ENCODE data around the gene FAM120B. TPM values are rescaled to one million over a fixed set of nuclear protein-coding genes. Genes with fewer than 3 reads are reported as not detected.
"Not testable (repeated sequence)": the region's sequence is repeated elsewhere in the genome, so short reads cannot be mapped to it uniquely, and the experiment has no call there.

Gene FAM120B
- total RNA-seq, 1 donor from 2014 or later, result 25.2 TPM

DNA sequence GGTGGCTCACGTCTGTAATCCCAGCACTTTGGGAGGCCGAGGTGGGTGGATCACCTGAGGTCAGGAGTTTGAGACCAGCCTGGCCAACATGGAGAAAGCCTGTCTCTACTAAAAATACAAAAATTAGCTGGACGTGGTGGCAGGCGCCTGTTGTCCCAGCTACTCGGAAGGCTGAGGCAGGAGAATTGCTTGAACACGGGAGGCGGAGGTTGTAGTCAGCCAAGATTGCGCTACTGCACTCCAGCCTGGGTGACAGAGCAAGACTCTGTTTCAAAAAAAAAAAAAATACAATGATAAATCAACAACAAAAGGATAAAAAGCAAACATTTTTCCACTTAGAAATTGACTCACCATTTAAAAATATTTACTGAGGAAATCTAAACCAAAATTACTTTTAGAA, 103.2 kb downstream of the FAM120B start:
- intact Hi-C loops (cut with micrococcal nuclease), result not testable (repeated sequence)

DNA sequence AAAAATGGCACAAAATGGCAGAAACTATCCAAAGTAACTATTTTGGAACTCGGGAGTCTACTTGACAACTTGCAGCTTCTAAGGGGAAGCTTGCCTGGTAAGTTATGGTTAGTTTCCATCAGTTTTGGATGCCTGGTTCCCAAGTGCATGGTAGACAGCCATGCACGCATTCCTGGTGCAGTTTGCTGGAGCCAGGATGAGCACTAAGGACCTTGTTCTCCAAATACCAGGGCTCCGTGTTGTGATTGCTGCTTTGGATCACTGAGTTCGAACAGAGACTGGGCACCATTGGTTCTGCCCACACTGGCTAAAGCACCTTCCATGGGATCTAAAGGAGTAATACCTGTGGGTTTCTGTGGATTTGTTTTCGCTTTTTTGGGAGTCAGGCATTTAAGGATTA, 103.7 kb downstream of the FAM120B start:
- intact Hi-C loops (cut with micrococcal nuclease), result no loop called here

DNA sequence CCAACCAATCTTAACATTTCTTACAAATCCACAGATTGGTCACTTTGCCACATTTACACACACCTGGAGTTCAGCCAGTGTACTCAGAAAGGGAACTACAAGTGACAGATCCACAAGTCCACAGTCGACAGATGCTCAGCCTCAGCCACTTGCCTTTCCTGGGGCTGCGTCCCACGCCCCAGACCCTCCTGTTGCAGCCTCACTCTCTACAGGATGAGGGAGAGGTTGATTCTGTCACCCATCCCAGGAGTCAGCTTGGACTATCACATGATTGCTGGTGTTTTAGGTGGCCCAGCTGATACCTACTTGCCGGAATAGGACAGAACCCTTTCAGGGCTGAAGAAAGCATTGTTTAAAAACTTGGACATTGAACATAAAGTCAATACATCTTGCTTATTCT, 108.8 kb downstream of the FAM120B start:
- intact Hi-C loops (cut with micrococcal nuclease), result no loop called here

DNA sequence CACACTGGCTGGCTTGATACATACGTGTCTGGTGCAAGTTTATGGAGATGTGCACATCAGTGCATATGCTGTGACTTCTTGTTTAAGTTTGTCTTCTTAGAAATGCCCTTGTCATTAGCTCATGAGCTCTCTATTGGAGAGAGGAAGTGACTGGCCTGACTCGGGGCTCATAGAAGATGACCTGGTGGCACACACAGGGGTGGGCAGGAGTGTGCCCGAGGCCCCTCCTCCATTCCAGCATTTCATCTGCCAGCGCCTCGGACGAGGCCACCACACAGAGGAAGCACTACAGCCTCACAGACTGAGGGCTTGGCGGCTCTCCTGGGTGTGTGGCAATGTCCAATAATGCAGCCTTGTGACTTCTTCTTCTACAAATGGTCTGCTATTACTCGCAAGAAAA, 109.7 kb downstream of the FAM120B start:
- intact Hi-C loops (cut with micrococcal nuclease), result no loop called here

- intact Hi-C loops (cut with micrococcal nuclease), result no loop called here
Measured at GRCh38 chr6:170416959-170417606, 110.5 kb downstream of the FAM120B start.

DNA sequence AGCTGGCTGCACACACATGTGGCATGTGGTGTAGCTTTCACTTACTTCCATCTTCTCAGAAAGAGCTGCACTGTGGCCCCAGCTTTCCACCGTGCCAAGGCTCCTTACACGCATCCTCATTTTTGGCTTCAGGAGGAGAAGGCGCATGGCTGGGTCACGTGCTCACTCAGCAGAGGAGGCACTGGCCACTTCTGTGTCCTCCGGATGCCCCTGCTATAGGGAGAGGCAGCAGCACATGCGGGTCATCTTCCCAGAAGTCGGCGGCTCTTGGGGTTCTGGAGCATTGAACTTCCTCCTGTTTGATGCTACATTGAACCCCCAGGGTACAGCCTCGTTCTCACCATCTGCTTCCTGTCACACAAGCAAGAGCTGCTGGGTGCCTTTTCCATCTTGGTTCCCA, 111.3 kb downstream of the FAM120B start:
- intact Hi-C loops (cut with micrococcal nuclease), result no loop called here

GRCh38 chr6:170420283-170420682, 113.7 kb downstream of the FAM120B start:
- intact Hi-C loops (cut with micrococcal nuclease), result no loop called here

DNA sequence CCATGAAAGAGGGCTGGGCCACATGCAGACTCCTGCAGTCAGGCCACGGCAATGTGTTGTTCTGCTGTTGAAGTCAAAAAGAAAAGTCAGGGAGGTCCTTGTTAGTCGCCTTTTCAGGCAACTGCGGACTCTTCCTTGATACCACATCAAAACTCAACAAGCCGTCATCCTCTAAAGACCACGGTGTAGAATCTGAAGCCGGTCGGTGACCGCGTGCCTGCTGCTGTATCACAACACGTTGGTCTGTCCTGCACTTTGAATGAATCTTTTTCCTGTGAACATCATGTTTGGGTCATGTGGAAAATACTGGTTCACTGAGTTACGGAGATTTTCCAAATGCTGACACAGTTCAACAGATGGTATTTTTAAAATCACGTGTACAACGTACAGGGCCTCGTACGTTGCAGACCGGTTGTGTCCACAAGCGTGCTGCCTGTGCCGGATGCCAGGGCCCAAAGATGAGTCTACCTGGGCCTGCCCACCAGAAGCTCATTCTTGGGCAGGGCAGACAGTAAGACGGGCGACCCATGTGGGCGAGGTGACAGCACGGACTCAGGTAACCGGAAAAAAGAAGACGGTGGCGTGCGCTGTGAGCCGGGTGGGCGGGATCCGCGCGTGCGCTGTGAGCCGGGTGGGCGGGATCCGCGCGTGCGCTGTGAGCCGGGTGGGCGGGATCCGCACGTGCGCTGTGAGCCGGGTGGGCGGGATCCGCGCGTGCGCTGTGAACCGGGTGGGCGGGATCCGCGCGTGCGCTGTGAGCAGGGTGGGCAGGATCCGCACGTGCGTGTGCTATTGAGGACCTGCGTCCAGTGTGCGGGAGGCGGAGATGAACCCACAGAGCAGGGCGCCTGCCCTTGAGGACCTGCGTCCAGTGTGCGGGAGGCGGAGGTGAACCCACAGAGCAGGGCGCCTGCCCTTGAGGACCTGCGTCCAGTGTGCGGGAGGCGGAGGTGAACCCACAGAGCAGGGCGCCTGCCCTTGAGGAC, 114.5 kb downstream of the FAM120B start:
- intact Hi-C loops (cut with micrococcal nuclease), result no loop called here

GRCh38 chr6:170421921-170422320, 115.4 kb downstream of the FAM120B start:
- intact Hi-C loops (cut with micrococcal nuclease), result no loop called here

DNA sequence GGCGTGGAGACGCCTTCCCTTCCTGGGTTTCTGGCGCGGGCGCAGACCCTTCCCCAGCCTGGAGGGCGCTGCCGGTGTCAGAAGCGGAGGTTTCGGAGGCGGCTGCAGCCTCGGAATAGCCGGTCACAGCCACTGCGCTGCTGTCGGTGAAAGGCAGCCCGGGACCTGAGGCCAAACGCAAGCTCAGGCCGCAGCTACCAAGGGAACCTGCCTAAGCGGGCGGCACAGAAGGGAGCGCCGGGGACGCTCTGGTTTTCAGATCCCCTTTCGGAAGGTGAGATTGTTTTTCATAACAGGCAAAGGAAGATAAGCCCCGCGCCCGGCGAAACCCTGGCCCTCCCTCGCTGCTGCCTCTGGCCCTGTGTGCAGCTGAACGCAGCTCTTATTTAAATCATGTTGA, 116.5 kb downstream of the FAM120B start:
- intact Hi-C loops (cut with micrococcal nuclease), result no loop called here

DNA sequence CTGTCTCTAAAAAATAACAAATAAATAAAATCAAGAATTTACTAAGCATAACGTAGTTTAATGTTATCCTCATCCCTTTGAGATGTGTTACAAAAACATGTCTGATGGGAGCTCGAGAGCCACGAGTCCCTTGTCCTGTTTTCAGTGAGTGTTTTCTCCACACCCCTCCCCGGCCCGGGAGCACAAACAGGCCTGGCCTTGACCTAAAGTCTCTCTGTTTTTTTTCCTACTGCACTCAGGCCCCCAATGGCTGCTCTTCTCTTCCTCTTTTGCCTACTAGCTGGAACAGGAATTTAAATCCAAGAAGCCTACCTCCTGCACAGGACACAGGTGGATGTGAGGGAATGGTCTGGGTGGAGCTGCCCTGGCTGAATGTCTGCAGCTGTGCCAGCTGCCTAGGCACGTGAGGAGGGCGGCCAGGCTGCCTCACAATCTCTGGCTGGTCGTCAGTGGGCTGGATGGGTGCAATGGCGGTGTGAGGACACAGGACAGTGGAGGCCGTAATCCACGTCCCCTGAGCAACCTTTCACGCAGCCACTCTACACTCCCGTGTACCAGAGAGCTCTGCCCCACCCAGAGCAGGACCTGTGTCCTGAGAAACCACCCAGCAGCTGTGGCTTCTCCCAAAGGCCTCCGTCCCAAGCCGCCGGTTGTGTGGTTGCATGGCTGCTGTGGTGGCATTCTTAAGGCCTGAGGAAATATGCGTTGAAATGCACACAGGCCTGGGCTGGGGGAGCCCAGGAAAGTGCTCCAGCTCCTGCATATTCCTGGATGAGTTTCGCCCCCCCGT, 117.5 kb downstream of the FAM120B start:
- intact Hi-C loops (cut with micrococcal nuclease), result no loop called here

DNA sequence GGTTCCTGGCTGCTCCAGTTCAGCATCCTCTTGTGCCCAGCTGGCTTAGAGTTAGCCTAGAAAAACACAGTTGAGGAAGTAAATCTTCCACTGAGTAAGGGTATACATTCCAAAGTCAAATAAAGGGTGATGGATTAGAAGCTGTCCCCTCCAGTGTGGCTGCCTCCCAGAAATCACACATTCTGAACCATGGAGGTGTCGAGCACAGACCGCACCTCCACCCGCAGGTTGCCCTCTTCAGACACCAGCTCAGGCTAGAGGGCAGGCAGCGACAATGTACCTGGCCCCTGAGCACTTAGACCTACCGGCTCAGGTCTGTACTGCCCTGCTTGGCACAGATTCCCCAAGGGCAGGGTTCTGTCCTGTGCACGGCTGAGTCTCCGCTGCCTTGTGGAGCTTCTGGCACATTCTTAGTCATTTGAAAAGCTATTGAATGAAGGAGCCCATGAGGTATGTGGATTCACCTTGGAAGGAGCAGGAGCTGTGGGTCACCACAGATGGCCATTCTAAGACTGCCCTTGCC, 118.1 kb downstream of the FAM120B start:
- intact Hi-C loops (cut with micrococcal nuclease), result loop anchor here (5.0 kb wide), 1 partner anchor 202 kb away; no protein-coding TSS in a partner anchor

- intact Hi-C loops (cut with micrococcal nuclease), result loop anchor here (5.0 kb wide), 1 partner anchor 207 kb away; no protein-coding TSS in a partner anchor
Measured at GRCh38 chr6:170429450-170429849, 122.9 kb downstream of the FAM120B start.

DNA sequence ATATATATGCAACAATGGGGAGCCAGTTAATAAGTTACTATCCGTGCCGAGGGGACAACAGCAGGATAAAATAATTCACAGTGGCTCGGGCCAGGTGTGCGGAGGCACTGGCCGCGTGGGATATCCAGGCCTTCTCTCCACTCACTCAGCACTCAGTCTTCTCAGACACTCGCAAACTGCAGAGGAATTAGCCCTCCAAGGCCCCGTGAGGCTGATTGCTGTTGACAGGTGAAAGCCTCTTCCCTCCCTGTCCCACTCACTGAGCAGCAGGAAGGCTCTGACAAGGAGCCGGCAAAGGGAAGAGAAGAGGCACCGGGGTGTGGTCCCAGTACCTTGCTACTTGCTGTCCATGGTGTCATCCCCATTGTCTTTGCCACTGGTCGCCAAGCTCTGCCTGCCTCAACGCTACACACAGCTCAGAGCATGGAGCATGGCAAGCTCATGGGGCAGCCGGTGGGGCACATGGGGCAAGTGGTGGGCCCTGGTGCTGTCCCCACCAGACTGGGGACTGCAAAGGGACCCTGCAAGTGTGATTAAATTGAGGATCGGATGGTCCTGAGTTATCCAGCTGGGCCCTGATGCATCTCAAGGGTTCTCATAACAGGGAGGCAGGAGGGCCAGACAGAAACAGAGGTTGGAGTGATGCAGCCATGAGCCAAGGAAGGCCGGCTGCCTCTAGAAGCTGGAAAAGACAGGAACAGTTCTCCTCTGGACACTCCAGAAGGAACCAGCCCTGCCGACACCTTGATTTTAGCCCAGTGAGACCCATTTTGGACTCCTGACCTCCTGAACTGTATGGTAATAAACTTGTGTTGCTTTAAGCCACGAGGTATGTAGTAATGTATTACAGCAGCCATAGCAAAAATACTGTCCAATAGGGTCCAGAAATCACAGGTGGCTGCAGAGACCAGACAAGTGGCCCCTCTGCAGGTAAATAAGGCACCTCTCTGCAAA, 126.9 kb downstream of the FAM120B start:
- intact Hi-C loops (cut with micrococcal nuclease), result no loop called here

DNA sequence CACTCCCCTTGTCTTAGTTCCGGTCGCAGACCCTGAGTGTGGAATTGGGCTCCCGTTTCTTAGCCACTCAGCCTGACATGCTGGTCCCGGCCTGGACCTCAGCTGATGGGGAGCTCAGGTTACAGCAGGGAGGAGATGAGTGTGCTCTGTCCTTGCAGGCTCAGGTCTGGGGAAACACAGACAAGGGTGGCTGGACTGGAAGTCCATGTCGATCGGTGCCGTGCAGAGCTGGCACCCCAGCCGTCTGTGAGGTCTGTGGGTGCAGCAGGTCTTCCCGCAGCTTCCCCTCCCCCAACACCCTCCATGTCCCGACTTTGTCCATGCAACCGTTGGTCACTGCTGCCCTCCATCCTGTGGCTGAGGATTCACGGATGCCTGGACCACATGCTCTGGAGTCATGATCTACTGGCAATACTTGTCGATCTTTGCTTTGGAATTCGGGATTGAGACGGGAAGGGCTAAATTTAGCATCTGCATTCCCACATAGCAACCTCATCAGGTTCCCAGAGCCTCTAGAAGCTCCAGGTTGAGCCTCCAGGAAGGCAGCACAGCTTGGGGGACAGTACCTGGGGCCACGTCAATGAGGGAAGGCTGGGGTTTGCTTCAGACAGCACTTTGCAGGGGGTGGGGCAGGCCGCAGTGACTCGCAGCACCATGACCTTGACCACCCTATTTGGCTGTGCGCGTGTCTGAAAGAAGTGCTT, 127.7 kb downstream of the FAM120B start:
- intact Hi-C loops (cut with micrococcal nuclease), result no loop called here

GRCh38 chr6:170434821-170435155, 128.2 kb downstream of the FAM120B start:
- intact Hi-C loops (cut with micrococcal nuclease), result no loop called here

DNA sequence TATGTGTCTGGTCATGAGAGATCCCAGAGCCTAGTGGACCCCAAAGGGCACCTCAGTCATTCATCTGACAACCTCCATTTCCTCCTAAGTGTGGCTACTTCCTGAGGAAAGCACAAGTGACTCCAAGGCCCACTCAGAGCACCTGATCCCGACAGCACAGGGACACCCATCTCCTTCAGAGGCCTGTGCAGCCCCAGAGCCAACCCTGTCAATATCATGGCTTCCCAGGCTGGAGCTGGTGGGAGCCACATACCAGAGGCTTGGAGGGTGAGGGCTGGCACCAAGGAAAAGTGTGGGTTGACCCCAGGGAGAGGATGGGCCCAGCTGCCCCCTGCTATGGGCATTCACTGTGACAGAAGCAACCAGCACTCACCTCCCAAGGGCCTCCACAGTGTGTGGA, 129.2 kb downstream of the FAM120B start:
- intact Hi-C loops (cut with micrococcal nuclease), result no loop called here

GRCh38 chr6:170436209-170436809, 129.8 kb downstream of the FAM120B start:
- intact Hi-C loops (cut with micrococcal nuclease), result no loop called here

DNA sequence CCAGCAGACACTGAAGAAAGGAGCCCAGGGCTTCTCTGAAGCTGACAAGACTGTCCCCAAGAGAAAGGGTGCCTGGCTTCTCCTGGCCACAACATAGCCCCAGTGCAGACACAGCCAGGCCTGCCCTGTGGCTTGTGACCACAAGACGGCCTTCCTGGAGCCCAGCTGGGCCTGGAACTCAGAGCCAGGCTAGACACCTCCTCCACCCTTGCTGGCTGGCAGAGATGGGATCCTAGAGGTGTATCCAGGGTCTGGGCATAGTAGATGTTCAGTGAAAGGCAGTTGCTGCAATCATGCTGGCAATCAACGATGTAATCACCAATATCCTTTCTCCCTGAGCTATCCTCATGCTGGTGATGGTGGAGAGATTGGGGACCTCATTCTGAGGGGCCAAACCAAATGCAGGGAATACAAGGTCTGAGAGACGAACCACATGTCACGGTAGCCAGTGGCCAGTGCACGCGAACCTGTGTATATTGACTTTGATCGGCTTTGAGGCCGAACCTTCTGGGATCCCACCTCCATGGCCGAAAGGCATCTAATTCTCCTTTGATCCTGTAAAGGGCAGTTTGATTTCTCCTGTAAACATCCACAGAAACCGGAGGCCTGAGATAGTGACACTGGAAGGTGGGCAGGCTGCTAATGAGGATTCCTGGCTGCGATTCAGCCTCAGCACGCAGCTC, 131.3 kb downstream of the FAM120B start:
- intact Hi-C loops (cut with micrococcal nuclease), result no loop called here
